HG03060 (cell line): ENCODE measurements around the gene HAND1.

Source experiments
- ATAC-seq: cut with Tn5 transposase; IDR thresholded peaks from one replicate; pipeline ENCODE4 v1.9.1; 2021; ENCODE audit warnings: low read depth, moderate number of reproducible peaks; ENCODE audit not compliant: unreplicated experiment

The HAND1 gene

GRCh38 chr5:154461531-154461930 is 16.5 kb downstream of the HAND1 start:
- ATAC-seq = no peak

GRCh38 chr5:154460172-154460571 is 17.9 kb downstream of the HAND1 start:
- no peak for ATAC-seq

GRCh38 chr5:154459015-154459414 is 19.0 kb downstream of the HAND1 start:
- ATAC-seq = no peak

- ATAC-seq = no peak
Measured at GRCh38 chr5:154456540-154456939, 21.5 kb downstream of the HAND1 start.

- ATAC-seq = no peak
Measured at GRCh38 chr5:154455585-154455984, 22.4 kb downstream of the HAND1 start.

- no peak for ATAC-seq
Measured at GRCh38 chr5:154451957-154452356, 26.1 kb downstream of the HAND1 start.

- no peak for ATAC-seq
Measured at GRCh38 chr5:154449786-154450185, 28.2 kb downstream of the HAND1 start.

- no peak for ATAC-seq
Measured at GRCh38 chr5:154447089-154447725, 30.8 kb downstream of the HAND1 start.

GRCh38 chr5:154446195-154447088 is 31.6 kb downstream of the HAND1 start:
- ATAC-seq = no peak

GRCh38 chr5:154445422-154446194 is 32.4 kb downstream of the HAND1 start, which contains the start of gene SAP30L:
SAP30L (plus strand) TSS chr5:154445997; CDS start chr5:154446605, 608 bp downstream.
- ATAC-seq = peak; percentile 87

GRCh38 chr5:154444556-154445421 is 33.2 kb downstream of the HAND1 start:
- no peak for ATAC-seq

- ATAC-seq = no peak
Measured at GRCh38 chr5:154442801-154443200, 35.2 kb downstream of the HAND1 start.

GRCh38 chr5:154440540-154440939 is 37.5 kb downstream of the HAND1 start:
- no peak for ATAC-seq

- no peak for ATAC-seq
Measured at GRCh38 chr5:154437281-154437965, 40.6 kb downstream of the HAND1 start.

- ATAC-seq = no peak
Measured at GRCh38 chr5:154435226-154435625, 42.8 kb downstream of the HAND1 start.

- ATAC-seq = no peak
Measured at GRCh38 chr5:154430961-154431630, 46.9 kb downstream of the HAND1 start.

GRCh38 chr5:154430466-154430865 is 47.6 kb downstream of the HAND1 start:
- ATAC-seq = no peak

GRCh38 chr5:154429341-154429740 is 48.7 kb downstream of the HAND1 start:
- no peak for ATAC-seq

GRCh38 chr5:154428208-154428607 is 49.8 kb downstream of the HAND1 start:
- no peak for ATAC-seq
